Keratinocyte (primary cell): ENCODE measurements around the gene RARA. TPM values are rescaled to one million over a fixed set of nuclear protein-coding genes. Genes with fewer than 3 reads are reported as not detected.

Experiments
- DNase-seq: peaks from one replicate; pipeline ENCODE4 v3.0.0-alpha.2; 2011; ENCODE audit warnings: low read depth, missing footprints, low spot score
- FAIRE-seq: peaks from 2 replicates; lab custom pipeline; 2011; peaks lifted over from hg19 to GRCh38; lab: Jason Lieb, UNC
- H2AFZ ChIP-seq: 2 replicates; pipeline ENCODE4 v1.6.0; 2012; ENCODE audit warnings: low read length, control low read depth, inconsistent platforms; ENCODE audit not compliant: control insufficient read depth
- H3K27ac ChIP-seq: 2 replicates; pipeline ENCODE4 v1.5.1; 2011; ENCODE audit warnings: low read length; ENCODE audit not compliant: control insufficient read depth, insufficient read depth
- H3K27me3 ChIP-seq: 3 replicates; pipeline ENCODE4 v1.6.0; 2011; ENCODE audit warnings: low read length; ENCODE audit not compliant: control insufficient read depth, insufficient read depth; ENCODE audit errors: extremely low read depth
- H3K36me3 ChIP-seq, 2 experiments: 2 replicates in 1 of 2; 3 replicates in 1 of 2; pipeline ENCODE4 v1.5.1; 2011; ENCODE audit warnings: low read length in 2 of 2, mild to moderate bottlenecking in 1 of 2; ENCODE audit not compliant: control insufficient read depth in 2 of 2, insufficient read depth in 2 of 2; ENCODE audit errors: extremely low read depth in 1 of 2
- H3K4me1 ChIP-seq: 3 replicates; pipeline ENCODE4 v1.5.1; 2011; ENCODE audit warnings: low read length; ENCODE audit not compliant: control insufficient read depth, insufficient read depth; ENCODE audit errors: extremely low read depth
- H3K4me2 ChIP-seq: 3 replicates; pipeline ENCODE4 v1.6.0; 2011; ENCODE audit warnings: low read depth, low read length; ENCODE audit not compliant: control insufficient read depth, insufficient read depth; ENCODE audit errors: extremely low read depth
- H3K4me3 ChIP-seq, 3 experiments: fragments of 200-600 bp in 1 of 3; sonication (generic) in 1 of 3; 2 replicates in 2 of 3; 3 replicates in 1 of 3; pipeline ENCODE4 v1.5.1; 2011 to 2016; ENCODE audit warnings: low read length in 3 of 3, mild to moderate bottlenecking in 3 of 3, control low read depth in 2 of 3, inconsistent platforms in 1 of 3, low read depth in 1 of 3, mixed read lengths in 1 of 3, mixed run types in 1 of 3, moderate library complexity in 1 of 3; ENCODE audit not compliant: control insufficient read depth in 2 of 3, insufficient read depth in 2 of 3; ENCODE audit errors: extremely low read depth in 1 of 3
- H3K79me2 ChIP-seq: 2 replicates; pipeline ENCODE4 v1.6.0; 2012; ENCODE audit warnings: low read length; ENCODE audit not compliant: control insufficient read depth, insufficient read depth
- H3K9ac ChIP-seq: 3 replicates; pipeline ENCODE4 v1.6.0; 2011; ENCODE audit warnings: low read length; ENCODE audit not compliant: control insufficient read depth, insufficient read depth; ENCODE audit errors: extremely low read depth
- H3K9me1 ChIP-seq: 3 replicates; pipeline ENCODE4 v1.6.0; 2011; ENCODE audit warnings: low read length; ENCODE audit not compliant: control insufficient read depth, insufficient read depth; ENCODE audit errors: extremely low read depth
- H3K9me3 ChIP-seq: 2 replicates; pipeline ENCODE4 v1.5.1; 2012; ENCODE audit warnings: low read depth, low read length; ENCODE audit not compliant: control insufficient read depth
- H4K20me1 ChIP-seq: 3 replicates; pipeline ENCODE4 v1.6.0; 2011; ENCODE audit warnings: low read length; ENCODE audit not compliant: control insufficient read depth, insufficient read depth; ENCODE audit errors: extremely low read depth
- EZH2 ChIP-seq: IDR thresholded peaks from one replicate; pipeline ENCODE4 v1.6.1; 2012; ENCODE audit warnings: inconsistent platforms, mild to moderate bottlenecking, low read length, moderate library complexity
- dilution Hi-C: fragments of 300-500 bp; cut with MboI; formaldehyde crosslinking; loops from one replicate; pipeline ENCODE4 v1.7.0; 2020; ENCODE audit warnings: low sequenced_read_pairs; ENCODE audit not compliant: extremely low pct_ligation_motif_present
- polyA plus RNA-seq, 5 experiments: library from polyadenylated mRNA; depleted of rRNA in 3 of 5; stranded (reverse) in 3 of 5; stranded (forward) in 1 of 5; unstranded in 1 of 5; fragments of >200 nt; gene quantifications; 1 replicate in 1 of 5; 2 replicates in 3 of 5; 3 replicates in 1 of 5; pipeline versions ENCODE4 v1.2.1 to v1.2.3, GENCODE V29; 2011 to 2012; ENCODE audit warnings: missing spikeins in 2 of 5, low read depth in 1 of 5, low replicate concordance in 1 of 5
- TF ChIP-seq, protein P1 (sequence below), 3 experiments: IDR thresholded peaks in 1 of 3; conservative IDR thresholded peaks in 1 of 3; optimal IDR thresholded peaks in 1 of 3; 2 replicates in 2 of 3; 3 replicates in 1 of 3; pipeline versions ENCODE3 to v1.5.1; 2011; ENCODE audit warnings: low read length in 3 of 3, mild to moderate bottlenecking in 3 of 3, moderate library complexity in 2 of 3, control low read depth in 1 of 3, inconsistent platforms in 1 of 3; ENCODE audit not compliant: insufficient read depth in 2 of 3; ENCODE audit errors: extremely low read depth in 1 of 3

Gene RARA
- polyA plus RNA-seq, 1 donor (not counting 4 experiments of a cell fraction or from before 2014, with no cell fraction given): 3.8 TPM

DNA sequence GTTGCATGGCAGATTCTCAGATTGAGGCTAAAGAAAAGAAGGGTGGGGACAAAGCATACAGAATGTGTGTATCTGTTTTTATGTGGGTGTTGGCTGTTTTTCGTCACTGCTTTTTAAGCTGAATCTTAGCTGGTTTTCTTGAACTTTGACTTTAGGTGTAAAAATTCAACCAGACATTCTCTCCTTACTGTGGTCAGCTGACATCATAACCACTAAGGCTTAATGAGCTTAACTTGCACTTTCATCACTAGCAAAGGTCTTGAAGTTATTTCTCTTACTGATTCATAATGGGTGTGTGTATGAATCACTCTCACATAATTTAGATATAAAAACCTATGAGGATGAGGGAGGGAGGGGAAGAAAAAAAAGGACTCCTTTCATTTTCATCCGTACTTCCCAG lies 25.3 kb upstream of the RARA start:
- peaks cover 4 to 15% of the 10 kb centered on the region in 2 experiments for H3K36me3 ChIP-seq
- H3K4me2 ChIP-seq: peak overlapping the region; percentile 84
- H3K4me1 ChIP-seq: peaks cover 23% of the 10 kb centered on the region
- H3K79me2 ChIP-seq: peaks cover 2% of the 10 kb centered on the region
- H3K9me1 ChIP-seq: no peaks in the 10 kb centered on the region
- no peak overlapping the region for H2AFZ ChIP-seq
- DNase-seq (peak; percentile 86), FAIRE-seq (peak; percentile 67)
- no peaks in the 10 kb centered on the region for H3K9me3 ChIP-seq
- H3K27ac ChIP-seq: peak overlapping the region; percentile 89
- no peaks in the 10 kb centered on the region for H3K27me3 ChIP-seq
- peak overlapping the region in 2 of 3 experiments; percentile 62 to 72 for H3K4me3 ChIP-seq
- H4K20me1 ChIP-seq: no peaks in the 10 kb centered on the region
- H3K9ac ChIP-seq: peak overlapping the region; percentile 71
- dilution Hi-C loops: no loop called here
- TF ChIP-seq EZH2: no peak
- TF ChIP-seq, protein P1, sequence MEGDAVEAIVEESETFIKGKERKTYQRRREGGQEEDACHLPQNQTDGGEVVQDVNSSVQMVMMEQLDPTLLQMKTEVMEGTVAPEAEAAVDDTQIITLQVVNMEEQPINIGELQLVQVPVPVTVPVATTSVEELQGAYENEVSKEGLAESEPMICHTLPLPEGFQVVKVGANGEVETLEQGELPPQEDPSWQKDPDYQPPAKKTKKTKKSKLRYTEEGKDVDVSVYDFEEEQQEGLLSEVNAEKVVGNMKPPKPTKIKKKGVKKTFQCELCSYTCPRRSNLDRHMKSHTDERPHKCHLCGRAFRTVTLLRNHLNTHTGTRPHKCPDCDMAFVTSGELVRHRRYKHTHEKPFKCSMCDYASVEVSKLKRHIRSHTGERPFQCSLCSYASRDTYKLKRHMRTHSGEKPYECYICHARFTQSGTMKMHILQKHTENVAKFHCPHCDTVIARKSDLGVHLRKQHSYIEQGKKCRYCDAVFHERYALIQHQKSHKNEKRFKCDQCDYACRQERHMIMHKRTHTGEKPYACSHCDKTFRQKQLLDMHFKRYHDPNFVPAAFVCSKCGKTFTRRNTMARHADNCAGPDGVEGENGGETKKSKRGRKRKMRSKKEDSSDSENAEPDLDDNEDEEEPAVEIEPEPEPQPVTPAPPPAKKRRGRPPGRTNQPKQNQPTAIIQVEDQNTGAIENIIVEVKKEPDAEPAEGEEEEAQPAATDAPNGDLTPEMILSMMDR (optimal IDR thresholded peaks at IDR 0.05 in 1 of 3, IDR thresholded peaks at IDR 0.05 in 1 of 3, conservative IDR thresholded peaks at IDR 0.05 in 1 of 3; ENCODE audit: extremely low read depth in 1 of 3, insufficient read depth in 2 of 3, low read length in 3 of 3): no peak

DNA sequence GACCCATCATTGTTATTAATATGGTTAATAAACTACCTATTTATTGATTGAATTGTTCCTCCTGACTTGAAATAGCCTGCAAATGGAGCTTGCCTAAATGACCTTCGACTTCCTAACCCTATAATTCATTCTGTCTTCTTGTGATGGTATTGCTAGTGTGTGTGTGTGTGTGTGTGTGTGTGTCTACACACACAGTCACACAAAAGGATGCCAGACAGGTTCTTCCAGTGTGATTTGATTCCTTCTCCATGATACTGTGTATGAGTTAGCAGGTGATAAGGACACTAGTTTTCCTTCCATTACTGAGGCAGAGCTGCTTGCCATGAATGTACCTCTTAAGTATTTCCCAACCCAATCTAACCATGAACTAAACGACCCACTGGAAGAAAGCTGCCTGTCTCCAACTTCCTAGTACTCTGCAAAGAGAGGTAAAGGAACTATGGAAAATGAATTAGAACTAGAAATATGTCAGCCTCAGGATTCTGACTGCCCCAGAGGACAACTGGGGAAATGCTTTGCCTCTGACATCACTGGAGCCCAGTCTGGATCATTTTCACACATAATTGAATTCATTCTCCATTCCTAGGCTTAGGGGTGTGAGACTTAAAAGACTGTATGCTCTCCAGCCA lies 24.8 kb upstream of the RARA start:
- Histone ChIP-seq H3K4me3 (peak overlapping the region in 2 of 3 experiments; percentile 62 to 72), H3K9ac (peak overlapping the region; percentile 71), H3K4me2 (peak overlapping the region; percentile 84), H4K20me1 (no peaks in the 10 kb centered on the region), H3K27me3 (no peaks in the 10 kb centered on the region), H3K9me3 (no peaks in the 10 kb centered on the region), H3K4me1 (peaks cover 23% of the 10 kb centered on the region), H2AFZ (no peak overlapping the region), H3K27ac (peak overlapping the region; percentile 89), H3K9me1 (no peaks in the 10 kb centered on the region), H3K79me2 (peaks cover 7% of the 10 kb centered on the region), H3K36me3 (peaks cover 4 to 10% of the 10 kb centered on the region in 2 experiments)
- dilution Hi-C loops: no loop called here
- FAIRE-seq (peak; percentile 75), DNase-seq (peak; percentile 66)
- TF ChIP-seq, protein P1 (optimal IDR thresholded peaks at IDR 0.05 in 1 of 3, IDR thresholded peaks at IDR 0.05 in 1 of 3, conservative IDR thresholded peaks at IDR 0.05 in 1 of 3; ENCODE audit: extremely low read depth in 1 of 3, insufficient read depth in 2 of 3, low read length in 3 of 3): peak in 1 of 3 experiments; percentile 55
- no peak for TF ChIP-seq EZH2
